ENCODE results near the gene TBC1D5. TPM values are rescaled to one million over a fixed set of nuclear protein-coding genes. Genes with fewer than 3 reads are reported as not detected.
"Not testable (repeated sequence)": the region's sequence is repeated elsewhere in the genome, so short reads cannot be mapped to it uniquely, and the experiment has no call there.

The TBC1D5 gene
- total RNA-seq, 4 donors from 2014 or later: 21.3 to 86.4 (median 48.1) TPM

GRCh38 chr3:17501745-17502144, 240.7 kb downstream of the TBC1D5 start:
- in situ Hi-C loops (cut with MboI; ENCODE audit: low pct_ligation_motif_present in 1 of 4, low pct_unique_long_range_greater_than_20kb in 1 of 4, low sequenced_read_pairs in 3 of 4) (no loop called here), intact Hi-C loops (cut with DNase I; ENCODE audit: low total_unique reads) (loop anchor here (5.0 kb wide), 1 partner anchor 1084 kb away; no protein-coding TSS in a partner anchor)
- no peak for TF ChIP-seq POLR2A (IDR thresholded peaks at IDR 0.05)
- TF ChIP-seq EP300 (IDR thresholded peaks at IDR 0.05; ENCODE audit: low read depth): no peak
- TF ChIP-seq CTCF (IDR thresholded peaks at IDR 0.05): no peak
- no peak for TF ChIP-seq POLR2AphosphoS5 (IDR thresholded peaks at IDR 0.05)
- Histone ChIP-seq H3K36me3 (no peaks in the 10 kb centered on the region), H3K27ac (no peak overlapping the region), H3K9me3 (no peaks in the 10 kb centered on the region), H3K4me3 (no peak overlapping the region), H3K4me1 (no peaks in the 10 kb centered on the region), H3K27me3 (no peaks in the 10 kb centered on the region)
- DNase-seq: no peak
- WGBS, 2 donors (ENCODE audit: low coverage in 1 of 2): 93 to 97% methylated on average over 2 of the region's 2 CpGs

GRCh38 chr3:17500618-17501017, 241.8 kb downstream of the TBC1D5 start:
- no peak overlapping the region for H3K4me3 ChIP-seq
- no peak overlapping the region for H3K27ac ChIP-seq
- no peaks in the 10 kb centered on the region for H3K27me3 ChIP-seq
- intact Hi-C loops (cut with DNase I; ENCODE audit: low total_unique reads): loop anchor here (5.0 kb wide), 1 partner anchor 1083 kb away; no protein-coding TSS in a partner anchor
- in situ Hi-C loops (cut with MboI; ENCODE audit: low pct_ligation_motif_present in 1 of 4, low pct_unique_long_range_greater_than_20kb in 1 of 4, low sequenced_read_pairs in 3 of 4): no loop called here
- no peaks in the 10 kb centered on the region for H3K9me3 ChIP-seq
- DNase-seq: no peak
- TF ChIP-seq CTCF (IDR thresholded peaks at IDR 0.05) (no peak), EP300 (IDR thresholded peaks at IDR 0.05; ENCODE audit: low read depth) (no peak), POLR2AphosphoS5 (IDR thresholded peaks at IDR 0.05) (no peak), POLR2A (IDR thresholded peaks at IDR 0.05) (no peak)
- H3K4me1 ChIP-seq: no peaks in the 10 kb centered on the region
- WGBS, 2 donors (ENCODE audit: low coverage in 1 of 2): 81 to 93% methylated on average over 2 of the region's 2 CpGs
- no peaks in the 10 kb centered on the region for H3K36me3 ChIP-seq

GRCh38 chr3:17494117-17494809, 248.2 kb downstream of the TBC1D5 start:
- in situ Hi-C loops (cut with MboI; ENCODE audit: low pct_ligation_motif_present in 1 of 4, low pct_unique_long_range_greater_than_20kb in 1 of 4, low sequenced_read_pairs in 3 of 4): no loop called here
- peaks cover 0 to 6% of the 10 kb centered on the region in 2 donors for H3K9me3 ChIP-seq
- H3K27ac ChIP-seq: no peak overlapping the region
- H3K27me3 ChIP-seq: no peaks in the 10 kb centered on the region
- intact Hi-C loops (cut with DNase I; ENCODE audit: low total_unique reads): no loop called here
- no peak overlapping the region for H3K4me3 ChIP-seq
- no peak for DNase-seq
- no peaks in the 10 kb centered on the region for H3K4me1 ChIP-seq
- WGBS, 2 donors (ENCODE audit: low coverage in 1 of 2): 93% methylated on average over 11 of the region's 11 CpGs; no CpG with 5 or more reads in 1 of the 2 donors
- no peaks in the 10 kb centered on the region for H3K36me3 ChIP-seq
- TF ChIP-seq POLR2AphosphoS5 (IDR thresholded peaks at IDR 0.05) (no peak), EP300 (IDR thresholded peaks at IDR 0.05; ENCODE audit: low read depth) (no peak), CTCF (IDR thresholded peaks at IDR 0.05) (no peak), POLR2A (IDR thresholded peaks at IDR 0.05) (no peak)

- in situ Hi-C loops (cut with MboI; ENCODE audit: low pct_ligation_motif_present in 1 of 4, low pct_unique_long_range_greater_than_20kb in 1 of 4, low sequenced_read_pairs in 3 of 4) (no loop called here), intact Hi-C loops (cut with DNase I; ENCODE audit: low total_unique reads) (no loop called here)
- H3K27me3 ChIP-seq: no peaks in the 10 kb centered on the region
Measured at GRCh38 chr3:17491601-17492000, 250.8 kb downstream of the TBC1D5 start.

GRCh38 chr3:17491190-17491589, 251.2 kb downstream of the TBC1D5 start:
- H3K27ac ChIP-seq; H3K36me3 ChIP-seq; H3K4me1 ChIP-seq; intact Hi-C loops (cut with DNase I; ENCODE audit: low total_unique reads); H3K9me3 ChIP-seq; in situ Hi-C loops (cut with MboI; ENCODE audit: low pct_ligation_motif_present in 1 of 4, low pct_unique_long_range_greater_than_20kb in 1 of 4, low sequenced_read_pairs in 3 of 4); H3K4me3 ChIP-seq; H3K27me3 ChIP-seq; DNase-seq: not testable (repeated sequence)
- WGBS, 2 donors (ENCODE audit: low coverage in 1 of 2): 100% methylated on average over 1 of the region's 1 CpG

More at GRCh38 chr3:17491601-17492000, 250.8 kb downstream of the TBC1D5 start:
- H3K27ac ChIP-seq: no peak overlapping the region
- peaks cover 0 to 6% of the 10 kb centered on the region in 2 donors for H3K9me3 ChIP-seq
- no peaks in the 10 kb centered on the region for H3K4me1 ChIP-seq
- H3K36me3 ChIP-seq: no peaks in the 10 kb centered on the region
- WGBS, 2 donors (ENCODE audit: low coverage in 1 of 2): 77 to 84% methylated on average over 4 of the region's 4 CpGs
- no peak for DNase-seq
- no peak overlapping the region for H3K4me3 ChIP-seq
- no peak for TF ChIP-seq EP300 (IDR thresholded peaks at IDR 0.05; ENCODE audit: low read depth)
- no peak for TF ChIP-seq POLR2AphosphoS5 (IDR thresholded peaks at IDR 0.05)
- TF ChIP-seq CTCF (IDR thresholded peaks at IDR 0.05): no peak
- no peak for TF ChIP-seq POLR2A (IDR thresholded peaks at IDR 0.05)
